SH-SY5Y (cell line): ENCODE results near the gene APLP1.

ENCODE experiments used
- GATA2 ChIP-seq: IDR thresholded peaks from 2 replicates; pipeline ENCODE4 v1.6.1; 2011; ENCODE audit warnings: mild to moderate bottlenecking, low read depth, low read length
- GATA3 ChIP-seq: IDR thresholded peaks from 2 replicates; pipeline ENCODE4 v1.6.1; 2011; ENCODE audit warnings: low read depth, mild to moderate bottlenecking, low read length, moderate library complexity

The APLP1 gene

DNA sequence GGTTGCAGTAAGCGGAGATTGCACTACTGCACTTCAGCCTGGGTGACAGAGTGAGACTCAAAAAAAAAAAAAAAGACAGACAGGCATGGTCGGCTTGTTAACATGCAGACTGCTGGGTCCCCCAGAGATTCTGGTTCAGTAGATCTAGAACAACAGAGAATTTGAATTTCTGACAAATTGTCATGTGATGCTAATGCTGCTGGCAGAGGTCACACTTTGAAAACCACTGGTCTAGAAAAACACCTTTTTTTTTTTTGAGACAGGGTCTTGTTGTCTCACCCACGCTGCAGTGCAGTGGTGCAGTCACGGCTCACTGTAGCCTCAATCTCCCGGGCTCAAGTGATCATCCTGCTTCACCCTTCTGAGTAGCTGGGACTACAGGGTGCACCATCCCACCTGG is 60.1 kb downstream of the APLP1 start:
- TF ChIP-seq GATA3 (no peak), GATA2 (no peak)
